HCT116 (cell line): ENCODE results near the gene C1orf21. TPM values are rescaled to one million over a fixed set of nuclear protein-coding genes. Genes with fewer than 3 reads are reported as not detected.

Source experiments
- ATAC-seq: fragments of 200-7000 bp; cut with Tn5 transposase; 2 replicates; pipeline ENCODE4 v1.9.1; 2020; ENCODE audit warnings: mild to moderate bottlenecking, moderate library complexity
- BruUV-seq: library from RNA; stranded (reverse); fragments of 400-500 nt; replicated peaks from 2 replicates; lab custom pipeline; 2021; lab: Mats Ljungman, UMichigan
- CTCF ChIA-PET: fragments of 300-600 bp; sonication (Branson Sonifier 250); formaldehyde crosslinking; loops from one replicate; lab custom pipeline; 2021; ENCODE audit warnings: antibody characterized with exemption; lab: Charles Lee
- POLR2A ChIA-PET: fragments of 300-600, 350-600 bp; sonication (Branson Sonifier 250); formaldehyde crosslinking; loops from one replicate; lab custom pipeline; 2021; ENCODE audit warnings: antibody characterized with exemption; lab: Charles Lee
- RAD21 ChIA-PET, 2 experiments: fragments of 300-600 bp; sonication (Branson Sonifier 250); formaldehyde crosslinking; loops; one replicate each; lab custom pipeline; 2023; ENCODE audit warnings: low total read pairs in 2 of 2; ENCODE audit not compliant: uncharacterized antibody in 2 of 2, unreplicated experiment in 2 of 2, low non-redundant PET in 1 of 2; lab: Charles Lee
- DNase-seq: peaks from one replicate; pipeline ENCODE4 v3.0.0-alpha.2; 2010; ENCODE audit warnings: low read depth, low spot score
- H2AFZ ChIP-seq: fragments of 200-600 bp; shearing (Covaris generic), sonication (generic); 2 replicates; pipeline ENCODE4 v1.6.1; 2017; ENCODE audit warnings: low read depth, mixed run types, mixed read lengths, antibody characterized with exemption, low read length; ENCODE audit not compliant: poor library complexity, severe bottlenecking
- H3K27ac ChIP-seq: 2 replicates; pipeline ENCODE4 v1.5.1; 2012; ENCODE audit warnings: low read depth, low read length
- H3K27me3 ChIP-seq: fragments of 200-600 bp; sonication (generic); 2 replicates; pipeline ENCODE4 v1.6.1; 2016; ENCODE audit warnings: mixed run types, low read length, mixed read lengths; ENCODE audit not compliant: insufficient read depth
- H3K36me3 ChIP-seq, 2 experiments: fragments of 200-500 bp in 1 of 2; fragments of 200-600 bp in 1 of 2; sonication (Bioruptor generic) in 1 of 2; sonication (generic) in 1 of 2; 2 replicates each; pipeline versions ENCODE4 v1.5.1 to v1.6.1; 2014 to 2016; ENCODE audit warnings: low read length in 2 of 2, inconsistent platforms in 1 of 2, mixed read lengths in 1 of 2, mixed run types in 1 of 2; ENCODE audit not compliant: insufficient read depth in 2 of 2, control insufficient read depth in 1 of 2
- H3K4me1 ChIP-seq, 2 experiments: fragments of 200-600 bp in 1 of 2; sonication (generic) in 1 of 2; 2 replicates each; pipeline versions ENCODE4 v1.5.1 to v1.6.1; 2012 to 2017; ENCODE audit warnings: low read length in 2 of 2, inconsistent platforms in 1 of 2, mild to moderate bottlenecking in 1 of 2, mixed read lengths in 1 of 2, mixed run types in 1 of 2, moderate library complexity in 1 of 2; ENCODE audit not compliant: insufficient read depth in 2 of 2, control insufficient read depth in 1 of 2
- H3K4me2 ChIP-seq: fragments of 200-600 bp; sonication (generic); 2 replicates; pipeline ENCODE4 v1.6.1; 2017; ENCODE audit warnings: mixed run types, low read length, mixed read lengths
- H3K4me3 ChIP-seq, 2 experiments: fragments of 200-600 bp in 1 of 2; sonication (generic) in 1 of 2; replicated peaks in 1 of 2; 2 replicates each; pipeline ENCODE4 v1.5.1; 2011 to 2016; ENCODE audit warnings: low read length in 2 of 2, control low read depth in 1 of 2, low read depth in 1 of 2, mild to moderate bottlenecking in 1 of 2, mixed read lengths in 1 of 2, mixed run types in 1 of 2
- H3K79me2 ChIP-seq: fragments of 200-600 bp; sonication (generic); 2 replicates; pipeline ENCODE4 v1.6.1; 2017; ENCODE audit warnings: mild to moderate bottlenecking, mixed run types, low read length, moderate library complexity, mixed read lengths; ENCODE audit not compliant: insufficient read depth
- H3K9ac ChIP-seq: fragments of 200-600 bp; sonication (generic); 2 replicates; pipeline ENCODE4 v1.6.1; 2016; ENCODE audit warnings: low read length, mixed read lengths
- H3K9me2 ChIP-seq: fragments of 200-600 bp; sonication (generic), shearing (Covaris generic); 2 replicates; pipeline ENCODE4 v1.6.1; 2017; ENCODE audit warnings: mixed run types, mild to moderate bottlenecking, moderate library complexity; ENCODE audit not compliant: insufficient read depth
- H3K9me3 ChIP-seq, 2 experiments: fragments of 200-500 bp in 1 of 2; fragments of 200-600 bp in 1 of 2; sonication (Bioruptor generic) in 1 of 2; sonication (generic) in 1 of 2; 2 replicates each; pipeline ENCODE4 v1.6.1; 2014 to 2017; ENCODE audit warnings: low read length in 2 of 2, mixed read lengths in 2 of 2, inconsistent platforms in 1 of 2, low read depth in 1 of 2, mild to moderate bottlenecking in 1 of 2, mixed run types in 1 of 2, moderate library complexity in 1 of 2; ENCODE audit not compliant: control insufficient read depth in 1 of 2, insufficient read depth in 1 of 2
- H4K20me1 ChIP-seq: fragments of 200-600 bp; sonication (generic), shearing (Covaris generic); 2 replicates; pipeline ENCODE4 v1.6.1; 2017; ENCODE audit warnings: mixed run types, mild to moderate bottlenecking, moderate library complexity; ENCODE audit not compliant: insufficient read depth
- CEBPB ChIP-seq: IDR thresholded peaks from 2 replicates; pipeline ENCODE4 v1.6.1; 2012; ENCODE audit warnings: low read depth
- CTCF ChIP-seq, 3 experiments: fragments of 200-600 bp in 1 of 3; sonication (generic) in 1 of 3; IDR thresholded peaks in 2 of 3; conservative IDR thresholded peaks in 1 of 3; 2 replicates each; pipeline ENCODE4 v1.5.1; 2012 to 2017; ENCODE audit warnings: low read depth in 2 of 3, low read length in 2 of 3, antibody characterized with exemption in 1 of 3, borderline replicate concordance in 1 of 3, control low read depth in 1 of 3, mild to moderate bottlenecking in 1 of 3, mixed read lengths in 1 of 3, mixed run types in 1 of 3, moderate library complexity in 1 of 3; ENCODE audit not compliant: insufficient read depth in 1 of 3
- ELF1 ChIP-seq: IDR thresholded peaks from 2 replicates; pipeline ENCODE4 v1.6.1; 2012; ENCODE audit warnings: low read depth, borderline replicate concordance
- EZH2phosphoT487 ChIP-seq: fragments of 200-600 bp; IDR thresholded peaks from 2 replicates; pipeline ENCODE4 v1.6.1; 2018; ENCODE audit warnings: antibody characterized with exemption, borderline replicate concordance
- JUND ChIP-seq: IDR thresholded peaks from 2 replicates; pipeline ENCODE4 v1.6.1; 2012
- MAX ChIP-seq: IDR thresholded peaks from 2 replicates; pipeline ENCODE4 v1.6.1; 2012
- POLR2AphosphoS5 ChIP-seq: IDR thresholded peaks from 2 replicates; pipeline ENCODE4 v1.6.1; 2011; ENCODE audit warnings: mild to moderate bottlenecking, low read depth, low read length, moderate library complexity
- REST ChIP-seq: IDR thresholded peaks from 2 replicates; pipeline ENCODE4 v1.6.1; 2012; ENCODE audit warnings: low read depth
- SIN3A ChIP-seq: IDR thresholded peaks from 2 replicates; pipeline ENCODE4 v1.6.1; 2012; ENCODE audit warnings: low read depth
- SP1 ChIP-seq: IDR thresholded peaks from 2 replicates; pipeline ENCODE4 v1.6.1; 2012; ENCODE audit warnings: low read depth
- YY1 ChIP-seq: IDR thresholded peaks from 2 replicates; pipeline ENCODE4 v1.6.1; 2011; ENCODE audit warnings: low read length, low read depth, moderate library complexity, mild to moderate bottlenecking; ENCODE audit not compliant: insufficient replicate concordance; ENCODE audit errors: extremely low read depth
- ZBTB33 ChIP-seq: IDR thresholded peaks from 2 replicates; pipeline ENCODE4 v1.6.1; 2011; ENCODE audit warnings: mild to moderate bottlenecking, low read length, moderate library complexity; ENCODE audit not compliant: insufficient replicate concordance; ENCODE audit errors: extremely low read depth
- ZNF274 ChIP-seq: fragments of 200-500 bp; sonication (Bioruptor generic); IDR thresholded peaks from 2 replicates; pipeline ENCODE4 v1.6.1; 2014; ENCODE audit warnings: mild to moderate bottlenecking, low read depth, low read length, inconsistent platforms
- intact Hi-C: fragments of 100-400 bp; cut with micrococcal nuclease; formaldehyde crosslinking; loops from 2 replicates; pipeline ENCODE4 v1.10.0; 2022
- total RNA-seq: library from RNA; stranded (reverse); gene quantifications from one replicate; pipeline ENCODE4 v1.2.1, GENCODE V29; 2021; ENCODE audit not compliant: unreplicated experiment

The C1orf21 gene
- total RNA-seq, 1 experiment from 2014 or later, result 8.9 TPM

- ChIA-PET RAD21 (no interaction called here), CTCF (no interaction called here), POLR2A (no interaction called here)
- Histone ChIP-seq H3K9me2 (no peaks in the 10 kb centered on the region), H3K4me2 (no peak overlapping the region), H3K4me3 (no peak overlapping the region), H3K36me3 (no peaks in the 10 kb centered on the region), H3K79me2 (no peaks in the 10 kb centered on the region), H2AFZ (no peak overlapping the region), H4K20me1 (no peaks in the 10 kb centered on the region), H3K27ac (no peak overlapping the region), H3K4me1 (no peaks in the 10 kb centered on the region), H3K9ac (no peak overlapping the region), H3K9me3 (no peaks in the 10 kb centered on the region), H3K27me3 (no peaks in the 10 kb centered on the region)
- BruUV-seq, result no TSS peak
- intact Hi-C loops, result no loop called here
- TF ChIP-seq ZBTB33 (no peak), EZH2phosphoT487 (no peak), SP1 (no peak), ELF1 (no peak), MAX (no peak), REST (no peak), YY1 (no peak), CTCF (IDR thresholded peaks at IDR 0.05 in 2 of 3, conservative IDR thresholded peaks at IDR 0.05 in 1 of 3; ENCODE audit: borderline replicate concordance in 1 of 3, insufficient read depth in 1 of 3, low read depth in 2 of 3, low read length in 2 of 3) (no peak), ZNF274 (no peak), JUND (no peak), POLR2AphosphoS5 (no peak), CEBPB (no peak), SIN3A (no peak)
- ATAC-seq (no peak), DNase-seq (no peak)
Observed at GRCh38 chr1:184606786-184607185, 220.0 kb downstream of the C1orf21 start.
